GM12878 (cell line): ENCODE measurements around the gene GPC6.

ENCODE experiments used
- CTCF ChIP-seq, 3 experiments: IDR thresholded peaks in 2 of 3; conservative IDR thresholded peaks in 1 of 3; 2 replicates each; pipeline ENCODE4 v1.5.1; 2011; ENCODE audit warnings: low read depth in 3 of 3, low read length in 3 of 3, mild to moderate bottlenecking in 3 of 3, control low read depth in 2 of 3, moderate library complexity in 2 of 3, inconsistent platforms in 1 of 3, mixed read lengths in 1 of 3; ENCODE audit not compliant: control insufficient read depth in 2 of 3, insufficient read depth in 1 of 3; ENCODE audit errors: extremely low read depth in 1 of 3
- ESRRA ChIP-seq: IDR thresholded peaks from 2 replicates; pipeline ENCODE4 v1.6.1; 2012; ENCODE audit warnings: mild to moderate bottlenecking, low read length, improper control_type of control experiment
- KAT2A ChIP-seq: conservative IDR thresholded peaks from 2 replicates; pipeline ENCODE4 v1.6.1; 2011; ENCODE audit warnings: low read depth, low read length; ENCODE audit not compliant: control insufficient read depth
- NR2F1 ChIP-seq: fragments of 450-650 bp; conservative IDR thresholded peaks from 2 replicates; pipeline ENCODE4 v1.6.1; 2017; ENCODE audit warnings: mild to moderate bottlenecking
- PBX3 ChIP-seq: IDR thresholded peaks from 2 replicates; pipeline ENCODE4 v1.6.1; 2011; ENCODE audit warnings: mild to moderate bottlenecking, low read depth, low read length, moderate library complexity; ENCODE audit not compliant: insufficient replicate concordance
- RAD21 ChIP-seq: IDR thresholded peaks from 2 replicates; pipeline ENCODE4 v1.6.1; 2011; ENCODE audit warnings: mild to moderate bottlenecking, low read depth, low read length, moderate library complexity; ENCODE audit not compliant: insufficient read depth
- SKIL ChIP-seq: fragments of 450-650 bp; IDR thresholded peaks from 2 replicates; pipeline ENCODE4 v1.6.1; 2017; ENCODE audit warnings: mild to moderate bottlenecking, low read depth, inconsistent platforms; ENCODE audit not compliant: poor library complexity, severe bottlenecking

- TF ChIP-seq ESRRA, result no peak
- no peak for TF ChIP-seq NR2F1
- TF ChIP-seq CTCF (IDR thresholded peaks at IDR 0.05 in 2 of 3, conservative IDR thresholded peaks at IDR 0.05 in 1 of 3; ENCODE audit: control insufficient read depth in 2 of 3, extremely low read depth in 1 of 3, insufficient read depth in 1 of 3, low read depth in 3 of 3, low read length in 3 of 3), result no peak
- TF ChIP-seq RAD21, result no peak
- no peak for TF ChIP-seq SKIL
- TF ChIP-seq KAT2A, result no peak
- TF ChIP-seq PBX3, result no peak
These were observed 28.2 kb downstream of the GPC6 start for GRCh38 chr13:93254775-93255174.
